H1 (cell line): Measurements from ENCODE around the gene ARHGAP15. TPM values are rescaled to one million over a fixed set of nuclear protein-coding genes. Genes with fewer than 3 reads are reported as not detected.

Experiments used
- ATF3 ChIP-seq: IDR thresholded peaks from 2 replicates; pipeline ENCODE4 v1.6.1; 2011; ENCODE audit warnings: low read depth, mild to moderate bottlenecking, low read length; ENCODE audit not compliant: insufficient read depth
- RXRA ChIP-seq: IDR thresholded peaks from 2 replicates; pipeline ENCODE4 v1.6.1; 2011; ENCODE audit warnings: low read depth, mild to moderate bottlenecking, low read length, moderate library complexity; ENCODE audit not compliant: insufficient read depth
- TAF1 ChIP-seq: IDR thresholded peaks from 2 replicates; pipeline ENCODE4 v1.6.1; 2011; ENCODE audit warnings: mild to moderate bottlenecking, low read depth, low read length
- polyA plus RNA-seq, 7 experiments: library from polyadenylated mRNA; depleted of rRNA in 3 of 7; stranded (reverse) in 5 of 7; unstranded in 2 of 7; fragments of >200 nt in 5 of 7; fragments of 200-250 nt in 2 of 7; gene quantifications; 1 replicate in 5 of 7; 2 replicates in 1 of 7; 4 replicates in 1 of 7; pipeline versions ENCODE4 v1.2.1 to v1.2.3, GENCODE V29; 2011 to 2013; ENCODE audit warnings: missing spikeins in 2 of 7, mixed read lengths in 2 of 7
- total RNA-seq: library from RNA; stranded (reverse); fragmentation: NEBNext Ultra II Directional; extraction: Animal tissue kit (Norgen Biotek cat#: 25700); gene quantifications from 2 replicates; pipeline ENCODE4 v1.2.1, GENCODE V29; 2021

Gene ARHGAP15
- total and polyA plus RNA-seq, 2 of the 8 experiments (the other 6 are each of a cell fraction or from before 2014, with no cell fraction given): not detected

DNA sequence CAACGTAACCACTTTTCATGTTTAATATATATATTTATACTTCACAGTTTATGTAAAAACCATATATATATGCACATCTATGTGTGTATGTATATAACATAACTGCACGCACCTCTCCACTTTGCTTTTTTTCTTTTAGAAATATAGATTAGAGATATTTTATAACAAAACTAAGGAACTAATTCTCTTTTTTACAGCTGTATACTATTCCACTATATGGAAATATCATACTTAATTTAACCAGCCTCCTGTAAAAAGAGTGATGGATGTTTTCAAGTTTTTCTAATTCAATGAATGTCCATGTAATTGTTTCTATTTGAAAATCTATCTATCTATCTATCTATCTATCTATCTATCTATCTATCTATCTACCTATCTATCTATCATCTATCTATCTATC lies 4.6 kb downstream of the ARHGAP15 start (continued):
- TF ChIP-seq ATF3 (no peak), RXRA (no peak), TAF1 (no peak)
